Urothelium cell line (cell line): Measurements from ENCODE around the gene FAM78B.

Source experiments
- DNase-seq: peaks from one replicate; pipeline ENCODE4 v3.0.0; 2011; ENCODE audit warnings: low spot score, mixed read lengths
- FAIRE-seq: peaks from 2 replicates; lab custom pipeline; 2011; peaks lifted over from hg19 to GRCh38; lab: Jason Lieb, UNC

The FAM78B gene, protein sequence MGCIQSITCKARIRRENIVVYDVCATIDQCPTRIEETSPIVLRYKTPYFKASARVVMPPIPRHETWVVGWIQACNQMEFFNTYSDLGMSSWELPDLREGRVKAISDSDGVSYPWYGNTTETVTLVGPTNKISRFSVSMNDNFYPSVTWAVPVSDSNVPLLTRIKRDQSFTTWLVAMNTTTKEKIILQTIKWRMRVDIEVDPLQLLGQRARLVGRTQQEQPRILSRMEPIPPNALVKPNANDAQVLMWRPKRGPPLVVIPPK

DNA sequence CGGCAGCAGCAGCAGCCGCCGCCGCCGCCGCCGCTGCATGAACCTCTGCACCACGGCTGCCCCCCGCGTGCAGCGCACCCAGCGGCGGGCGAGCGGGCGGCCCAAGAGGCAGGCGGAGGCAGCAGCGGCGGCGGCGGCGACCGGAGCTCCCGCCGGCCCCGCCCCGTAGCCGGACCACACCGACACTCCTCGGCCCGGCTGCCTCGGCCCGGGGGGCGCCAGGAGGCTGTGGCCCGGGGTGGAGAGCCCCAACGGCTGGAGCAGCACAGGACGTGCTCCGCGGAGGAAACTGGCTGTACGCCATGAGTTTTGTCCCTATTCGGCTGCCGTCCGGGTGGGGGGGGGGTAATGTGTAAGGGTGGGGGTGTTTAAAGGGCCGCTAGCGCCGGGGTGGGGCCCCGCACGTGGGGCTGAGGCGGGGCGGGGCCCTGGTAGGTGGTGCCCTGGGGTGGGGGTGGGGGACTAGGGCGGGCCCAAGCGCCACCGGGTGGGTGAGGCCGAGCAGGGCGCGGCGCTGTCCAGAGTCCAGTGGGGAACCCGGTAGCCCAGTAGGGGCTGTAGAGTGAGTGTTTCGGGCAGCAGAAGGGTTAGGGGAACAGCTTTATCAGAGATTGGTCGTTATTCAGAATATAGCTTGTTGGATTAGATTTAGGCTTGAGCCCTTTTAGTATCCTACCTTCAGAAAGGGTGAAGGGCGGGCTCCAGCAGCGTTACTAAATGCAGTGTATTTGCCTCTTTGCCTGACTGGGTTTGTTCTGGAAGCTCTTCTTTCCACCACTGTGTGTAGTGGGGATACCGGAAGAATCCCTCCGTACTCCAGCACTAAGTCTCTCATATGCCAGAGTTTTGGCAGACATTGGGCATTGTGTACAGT, at the start of gene FAM78B:
Gene FAM78B, minus strand, starts transcription at position 304 of the 874 bp plus-strand sequence. CDS start 753 bp downstream, outside the sequence.
- FAIRE-seq (no peak), DNase-seq (peak; percentile 93)

DNA sequence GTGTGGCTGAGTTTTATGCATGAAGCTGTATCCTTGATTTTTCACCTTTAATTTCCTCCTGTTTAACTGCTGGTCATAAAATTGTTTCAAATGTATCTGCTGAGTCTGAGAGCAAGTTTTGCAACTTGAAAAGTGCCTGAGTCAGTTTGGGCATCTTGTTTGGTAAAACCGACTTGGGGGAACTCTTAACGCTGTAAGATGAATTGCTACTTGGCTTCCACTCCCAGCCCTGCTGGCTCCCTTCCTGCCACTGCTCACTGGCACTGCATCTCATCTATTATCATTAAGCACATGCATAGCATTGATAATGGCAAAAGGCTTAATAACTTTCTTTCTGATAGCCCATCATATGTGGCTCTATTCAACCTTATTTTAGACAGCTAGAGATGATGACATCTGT, 35.7 kb upstream of the FAM78B start:
- DNase-seq (no peak), FAIRE-seq (no peak)

DNA sequence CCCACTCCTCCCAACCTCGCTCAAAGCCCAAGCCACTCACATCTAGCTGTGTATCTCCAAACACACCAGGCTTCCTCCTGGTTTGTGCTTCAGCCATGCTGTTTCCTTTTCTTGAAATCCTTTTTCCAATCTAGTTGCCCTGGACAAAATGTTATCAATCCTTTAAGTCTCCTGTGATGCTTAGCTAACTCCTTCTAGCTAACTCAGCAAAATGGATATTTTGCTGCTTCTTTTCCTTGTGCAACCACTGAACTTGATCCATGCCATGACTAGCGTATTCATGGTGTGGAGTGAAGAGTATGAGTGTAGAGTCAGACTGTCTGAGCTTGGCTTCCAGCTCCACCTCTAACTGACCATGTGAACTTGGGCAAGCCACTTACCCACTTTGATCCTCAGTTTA, 33.9 kb upstream of the FAM78B start:
- DNase-seq (no peak), FAIRE-seq (no peak)

DNA sequence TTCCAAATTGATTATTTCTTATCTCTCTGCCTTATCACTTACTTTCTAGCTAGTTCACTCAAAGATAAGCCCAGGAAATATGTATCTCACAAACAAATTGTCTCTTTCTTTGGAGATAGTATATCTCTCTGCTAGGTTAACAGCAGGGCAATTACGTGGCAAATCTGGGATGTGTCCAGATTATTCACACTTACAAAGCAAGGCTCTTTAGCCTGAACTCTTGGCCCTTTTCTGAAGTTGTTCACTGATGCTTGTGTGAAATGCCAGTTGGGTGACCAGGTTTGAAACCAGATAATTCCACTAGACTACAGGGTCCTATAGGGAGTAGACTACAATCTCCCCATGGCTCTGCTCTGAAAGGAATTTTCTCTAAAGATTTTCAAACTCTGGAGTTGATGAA, 30.8 kb upstream of the FAM78B start:
- DNase-seq (no peak), FAIRE-seq (no peak)

DNA sequence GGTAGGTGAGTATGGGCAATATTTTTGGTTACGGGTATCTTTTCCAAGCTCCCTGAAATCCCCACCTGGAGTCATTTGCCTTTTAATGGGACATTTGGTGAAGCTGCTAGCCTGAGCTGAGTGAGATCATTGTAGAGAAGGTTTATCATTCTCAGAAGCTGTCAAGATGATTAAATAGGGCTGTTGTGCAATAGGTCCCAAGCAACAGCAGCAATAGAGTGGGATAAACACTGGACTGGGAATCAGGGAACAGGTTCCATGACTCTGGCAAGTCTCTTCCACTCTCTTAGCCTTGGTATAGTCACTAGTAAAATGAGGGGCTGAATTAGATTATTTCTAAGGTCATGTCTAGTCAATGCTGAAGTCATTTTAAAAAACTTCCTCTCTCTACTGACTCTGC, 30.3 kb upstream of the FAM78B start:
- DNase-seq, result no peak

DNA sequence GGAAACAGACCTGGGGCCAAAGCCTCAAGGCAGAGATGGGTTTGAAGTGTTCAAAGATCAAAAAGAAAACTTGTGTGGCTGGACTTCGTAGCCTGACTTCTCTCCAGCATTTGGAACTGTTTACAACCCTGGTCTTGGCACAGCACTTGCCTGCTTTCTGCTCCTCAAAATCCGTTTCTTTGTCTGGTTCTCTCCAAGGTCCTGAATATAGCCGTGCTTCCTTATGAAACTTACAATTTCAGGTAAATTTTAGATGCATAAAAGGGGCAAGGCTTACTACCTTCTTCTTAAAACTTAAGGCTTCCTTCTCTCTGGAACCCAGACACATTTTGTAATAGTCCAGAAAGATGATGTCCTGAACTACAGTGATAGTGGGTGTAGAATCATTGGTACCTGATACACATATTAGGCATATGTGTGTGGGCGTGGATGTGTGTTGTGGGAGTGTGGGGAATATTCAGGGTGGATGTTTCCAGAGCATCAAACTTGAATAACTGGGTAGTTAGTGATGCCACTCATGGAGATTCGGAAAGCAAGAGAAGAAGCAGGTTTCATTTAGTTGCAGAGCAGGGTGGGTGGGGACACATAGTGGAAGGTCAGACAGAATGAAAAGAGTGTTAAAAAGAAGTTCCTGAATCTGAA, 26.4 kb upstream of the FAM78B start:
- DNase-seq, result no peak

More for the DNA sequence above, 30.3 kb upstream of the FAM78B start:
- no peak for FAIRE-seq

DNA sequence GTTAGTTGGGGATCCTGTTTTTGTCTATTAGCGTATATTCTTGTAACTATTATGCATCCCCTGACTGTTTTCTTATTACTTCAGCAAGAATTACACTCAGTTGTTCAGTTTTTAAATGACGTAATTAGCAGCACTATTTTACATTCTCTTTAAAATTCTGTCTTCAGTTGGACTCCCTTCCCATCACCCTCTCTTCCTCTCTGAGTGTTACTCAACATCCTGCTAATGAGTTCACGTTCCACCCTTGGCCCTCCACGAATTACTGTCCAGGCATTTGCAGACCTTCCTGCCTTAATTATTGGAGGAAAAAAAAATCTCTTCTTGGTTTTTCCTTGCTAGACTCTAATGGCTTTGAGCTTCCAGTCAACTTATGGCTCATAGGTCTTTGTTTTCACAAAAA, 23.6 kb upstream of the FAM78B start:
- FAIRE-seq (no peak), DNase-seq (no peak)

More for the DNA sequence above, 26.4 kb upstream of the FAM78B start:
- FAIRE-seq, result no peak

DNA sequence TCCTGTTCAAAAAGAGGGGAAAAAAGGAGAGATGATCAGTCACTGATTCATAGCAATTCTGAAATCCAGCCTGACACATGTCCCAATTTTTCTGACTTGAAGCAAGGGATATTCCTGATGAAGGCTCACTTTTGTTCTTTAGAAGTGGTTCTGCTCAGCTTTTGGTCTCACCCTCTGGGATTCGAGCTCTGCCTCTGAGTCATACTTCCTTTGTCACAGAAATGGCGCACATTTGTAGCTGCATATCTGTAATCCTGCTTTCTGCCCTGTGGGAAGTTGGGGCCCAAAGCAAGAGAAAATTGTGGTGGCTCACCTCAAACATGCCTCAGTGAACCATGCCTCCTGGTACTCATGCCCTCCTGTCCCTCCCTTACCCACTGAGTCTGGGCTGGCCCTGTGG, 22.3 kb upstream of the FAM78B start:
- FAIRE-seq (no peak), DNase-seq (peak; percentile 46)

DNA sequence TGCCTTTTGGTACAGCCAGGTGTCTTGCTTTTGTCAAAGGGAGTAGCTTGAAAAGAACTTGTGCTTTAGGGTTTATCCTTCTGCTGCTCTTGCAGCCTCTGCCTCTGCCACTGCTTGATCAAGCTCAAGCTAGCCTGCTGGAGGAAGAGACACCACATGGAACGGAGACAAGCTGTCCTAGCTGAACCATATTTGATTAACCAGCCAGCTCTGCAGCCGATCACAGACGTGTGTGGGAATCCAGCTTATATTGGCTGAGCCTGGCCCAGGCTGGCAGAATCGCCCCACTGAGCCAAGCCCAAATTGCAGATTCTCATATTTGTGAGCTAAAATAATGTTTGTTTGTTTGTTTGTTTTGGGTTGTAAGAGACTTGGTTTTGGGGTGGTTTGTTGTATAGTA, 18.7 kb upstream of the FAM78B start:
- FAIRE-seq (no peak), DNase-seq (no peak)

DNA sequence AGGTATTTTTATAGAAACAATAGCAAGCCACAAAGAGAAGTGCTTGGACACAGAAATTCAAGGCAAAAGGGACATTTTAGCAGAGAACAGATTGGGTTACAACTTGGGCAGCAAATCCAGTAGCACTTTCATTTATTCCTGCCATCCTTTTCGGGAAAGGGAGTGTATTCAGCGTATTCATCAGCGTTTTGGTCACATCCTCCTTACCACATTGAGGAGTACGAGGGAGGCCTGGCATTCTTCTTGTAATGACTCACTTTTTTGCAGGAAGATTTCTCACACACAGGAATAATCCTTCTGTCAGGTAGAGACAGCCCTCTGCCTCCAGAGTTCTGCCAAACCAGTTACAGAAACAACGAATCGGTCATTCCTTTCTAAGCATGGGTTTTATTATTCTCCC, 18.1 kb upstream of the FAM78B start:
- DNase-seq, result peak; percentile 86

DNA sequence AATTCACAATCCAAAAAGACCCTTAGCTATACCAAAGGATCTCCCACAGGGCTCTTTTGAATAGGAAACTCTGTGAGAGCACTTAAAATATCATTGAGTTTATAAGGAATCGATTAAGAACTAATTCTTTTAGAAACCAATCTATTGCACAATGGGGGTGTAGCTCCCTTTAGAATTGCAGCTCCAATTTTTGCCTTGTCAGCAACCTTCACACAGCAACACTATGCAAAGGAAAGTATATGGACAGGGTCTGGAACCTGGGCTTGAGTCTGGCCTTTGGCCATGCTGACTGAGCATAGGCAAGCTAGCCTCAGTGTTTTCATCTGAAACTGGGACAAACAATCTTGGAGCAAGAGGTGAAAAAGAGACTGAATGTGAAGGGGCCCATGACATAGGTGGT, 17.2 kb upstream of the FAM78B start:
- DNase-seq, result no peak
- FAIRE-seq, result no peak

More for the DNA sequence above, 18.1 kb upstream of the FAM78B start:
- peak; percentile 81 for FAIRE-seq

DNA sequence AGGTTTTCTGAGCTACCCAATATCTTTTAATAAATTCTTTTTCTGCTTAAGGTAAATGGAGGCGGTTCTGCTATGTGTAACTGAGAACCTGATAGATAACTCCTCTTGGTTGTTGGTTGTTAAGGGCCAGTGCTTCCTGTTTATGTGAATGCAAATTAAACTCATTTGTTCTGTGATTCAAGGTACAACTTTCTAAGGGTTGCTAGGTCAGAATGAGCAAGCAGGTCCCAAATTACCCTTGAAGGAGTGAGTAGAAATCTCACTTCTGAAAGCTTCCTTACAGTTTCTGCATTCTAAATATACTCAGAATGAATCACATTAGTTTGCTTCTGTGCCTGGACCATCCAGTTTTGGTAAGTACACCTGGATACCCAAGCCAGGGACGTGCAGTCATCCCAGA, 15.5 kb upstream of the FAM78B start:
- DNase-seq, result no peak
- FAIRE-seq, result no peak

DNA sequence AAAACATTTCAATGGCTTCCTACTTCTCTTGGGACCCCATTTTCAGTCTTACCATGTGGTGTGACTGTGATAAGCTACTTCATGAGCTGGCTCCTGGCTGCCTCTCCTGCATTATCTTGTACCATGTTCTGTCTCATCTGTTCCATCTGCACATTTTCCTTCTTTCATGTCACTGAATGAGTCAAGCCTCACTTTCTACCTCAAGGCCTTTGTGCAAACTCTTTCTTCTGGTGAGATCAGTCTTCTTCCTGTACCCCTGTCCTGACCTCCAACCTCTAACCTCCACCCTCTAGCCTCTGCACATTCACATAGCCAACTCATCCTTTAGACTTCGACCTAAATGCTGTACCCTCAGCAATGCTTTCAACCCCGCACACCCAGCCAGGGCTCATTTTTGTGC, 9.6 kb upstream of the FAM78B start:
- DNase-seq, result no peak
- no peak for FAIRE-seq

DNA sequence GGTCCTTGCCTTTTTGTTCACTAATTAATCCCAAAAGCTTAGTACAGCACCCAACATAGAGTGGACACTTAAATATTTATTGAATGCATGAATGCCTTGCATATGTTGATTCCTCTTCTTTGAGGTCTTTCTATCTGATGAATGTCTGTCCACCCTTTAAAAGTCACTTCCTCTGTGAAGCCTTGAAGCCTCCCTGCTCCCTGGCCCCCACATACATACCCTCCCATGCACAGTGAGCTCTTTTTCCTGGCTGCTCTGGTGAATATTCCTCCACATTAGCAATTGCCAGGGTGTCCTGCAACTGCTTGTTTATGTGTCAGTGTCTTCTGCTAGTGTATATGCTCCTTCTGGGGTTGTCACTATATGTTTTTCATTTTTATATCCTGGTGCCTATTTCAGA, 8.2 kb upstream of the FAM78B start:
- no peak for FAIRE-seq

DNA sequence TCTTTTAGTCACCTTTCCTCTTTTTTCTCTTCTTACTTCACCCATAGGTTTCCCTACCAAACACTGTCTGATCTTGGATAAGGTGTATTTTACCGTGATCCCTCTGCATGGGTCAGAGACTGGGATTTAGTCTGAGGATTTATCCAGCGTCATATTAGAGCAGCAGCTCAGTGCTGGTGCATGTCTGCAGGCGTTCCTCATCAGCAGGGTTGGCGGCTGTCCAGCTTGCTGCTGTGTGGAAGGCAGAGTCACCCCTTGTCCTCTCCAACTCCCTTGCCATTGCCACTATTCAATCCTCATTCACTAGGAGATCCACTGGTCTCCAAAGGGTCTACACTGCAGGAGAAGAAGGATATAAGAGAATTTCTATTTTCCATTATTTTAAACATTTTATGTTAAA, 7.3 kb upstream of the FAM78B start:
- FAIRE-seq (no peak), DNase-seq (peak; percentile 14)

More for the DNA sequence above, 8.2 kb upstream of the FAM78B start:
- no peak for DNase-seq

DNA sequence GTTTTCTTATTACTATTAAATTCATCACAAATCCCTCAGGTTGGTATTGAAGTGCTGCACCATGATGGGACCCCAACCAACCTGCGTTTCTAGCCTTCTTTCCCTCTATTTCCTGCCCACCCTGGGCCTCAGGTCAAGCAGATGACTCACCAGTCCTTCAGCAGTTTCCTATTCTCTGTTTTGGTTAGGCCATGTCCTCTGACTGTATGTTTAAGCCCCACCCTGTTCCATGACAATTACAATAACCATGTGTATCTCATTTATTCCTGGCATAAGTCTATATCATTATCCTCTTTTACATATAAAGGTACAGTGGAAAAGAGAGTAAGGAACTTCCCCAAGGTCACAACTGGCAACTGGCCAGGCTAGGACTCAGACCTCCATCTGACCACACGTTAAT, 5.3 kb upstream of the FAM78B start:
- peak; percentile 14 for DNase-seq
- no peak for FAIRE-seq

DNA sequence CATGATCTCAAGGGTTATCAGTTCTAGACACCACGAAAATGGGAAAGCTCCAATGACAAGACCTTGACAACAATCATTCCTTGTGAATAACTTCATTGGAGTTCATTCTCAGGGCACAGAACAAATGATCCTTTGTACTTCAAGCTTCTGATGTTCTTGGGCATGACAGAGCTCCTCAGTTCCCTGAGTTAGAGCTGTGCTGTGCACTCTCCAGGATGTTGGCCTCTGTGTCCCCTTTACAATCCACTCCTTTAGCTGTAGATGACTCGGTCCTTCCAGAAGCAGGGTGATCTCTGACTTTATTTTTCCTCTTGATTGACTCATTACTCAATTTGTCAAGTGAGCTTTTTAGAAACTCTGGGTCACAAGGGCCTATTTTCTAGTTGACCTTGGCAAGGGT, 3.9 kb upstream of the FAM78B start:
- DNase-seq (peak; percentile 13), FAIRE-seq (no peak)

DNA sequence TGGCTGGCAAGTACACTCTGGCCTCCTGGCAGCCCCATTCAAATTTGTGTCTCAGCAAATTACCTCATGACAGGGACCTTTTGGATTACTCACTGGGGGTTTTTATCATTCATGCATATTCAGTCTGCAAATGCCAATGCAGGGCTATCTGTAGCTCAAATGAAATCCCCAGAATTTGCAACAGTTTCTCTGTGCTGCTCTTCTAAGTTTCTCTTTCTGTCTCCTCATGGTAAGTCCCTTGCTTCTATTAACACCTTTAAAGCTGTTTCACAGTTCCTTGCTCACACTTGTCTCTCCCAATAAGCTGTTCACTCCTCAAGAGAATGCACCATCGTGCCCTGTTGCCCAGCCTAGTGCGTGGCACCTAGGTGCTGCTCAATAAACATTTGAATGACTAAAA, 3.3 kb upstream of the FAM78B start:
- DNase-seq (no peak), FAIRE-seq (no peak)

DNA sequence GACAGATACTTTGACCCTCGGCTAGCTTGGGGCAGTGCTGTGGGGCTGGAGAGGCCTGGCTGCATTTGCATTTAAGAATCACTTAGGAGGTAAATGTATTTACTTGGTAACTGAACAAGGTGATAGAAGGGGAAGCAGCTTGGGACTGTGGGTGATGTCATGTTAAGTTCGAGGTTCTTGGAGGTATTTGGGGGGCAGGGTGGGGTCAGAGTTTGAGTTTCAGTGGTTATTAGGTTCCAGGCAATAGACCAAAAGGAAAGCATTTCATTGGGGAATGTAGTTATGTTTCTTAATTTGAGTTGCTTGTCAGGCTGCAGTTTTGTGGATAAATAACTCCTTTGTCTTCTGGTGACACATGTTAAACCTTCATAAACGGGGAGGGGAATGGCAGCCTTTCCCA, 2.4 kb upstream of the FAM78B start:
- FAIRE-seq, result no peak
- DNase-seq, result no peak

DNA sequence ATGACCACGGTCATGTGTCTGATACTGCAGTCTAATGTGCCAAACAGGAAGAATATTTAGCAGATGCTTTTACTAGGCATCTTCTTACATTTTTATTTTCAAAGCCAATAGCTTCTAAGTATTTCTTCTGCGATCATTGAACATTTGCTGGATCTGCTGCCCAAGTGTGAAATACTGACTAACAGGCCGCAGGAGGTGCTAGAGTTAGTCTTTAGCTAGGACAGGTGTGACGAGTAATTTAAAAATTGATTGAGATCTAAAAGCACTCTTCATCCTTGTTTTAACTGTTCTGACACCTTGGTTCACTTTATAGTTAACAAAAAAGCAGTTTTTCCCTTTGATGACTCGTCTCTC, 748 bp upstream of the FAM78B start:
- no peak for DNase-seq
- FAIRE-seq, result no peak

DNA sequence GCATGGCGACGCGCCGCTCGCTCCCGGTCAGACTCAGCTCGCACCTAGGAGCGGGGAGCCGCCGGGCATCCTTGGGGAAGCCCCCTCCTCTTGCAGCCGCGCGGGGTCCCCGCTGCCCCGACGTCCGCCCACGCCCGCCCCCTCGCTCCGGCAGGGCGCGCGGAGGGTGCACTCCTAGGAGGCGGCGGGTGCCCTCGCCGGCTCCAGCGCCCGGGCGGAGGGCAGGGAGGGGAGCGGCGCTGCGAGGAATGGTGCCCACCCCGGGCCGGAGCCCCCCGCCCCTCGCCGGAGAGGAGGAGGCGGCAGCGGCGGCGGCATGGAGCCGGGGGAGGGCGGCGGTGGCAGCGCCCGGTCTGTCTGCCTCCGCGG, 488 bp downstream of the FAM78B start:
- no peak for FAIRE-seq

More for the DNA sequence above, 488 bp downstream of the FAM78B start:
- DNase-seq, result peak; percentile 20
